Measurements from ENCODE around the gene RBM39.
"Not testable (repeated sequence)": the region's sequence is repeated elsewhere in the genome, so short reads cannot be mapped to it uniquely, and the experiment has no call there.

Gene RBM39

DNA sequence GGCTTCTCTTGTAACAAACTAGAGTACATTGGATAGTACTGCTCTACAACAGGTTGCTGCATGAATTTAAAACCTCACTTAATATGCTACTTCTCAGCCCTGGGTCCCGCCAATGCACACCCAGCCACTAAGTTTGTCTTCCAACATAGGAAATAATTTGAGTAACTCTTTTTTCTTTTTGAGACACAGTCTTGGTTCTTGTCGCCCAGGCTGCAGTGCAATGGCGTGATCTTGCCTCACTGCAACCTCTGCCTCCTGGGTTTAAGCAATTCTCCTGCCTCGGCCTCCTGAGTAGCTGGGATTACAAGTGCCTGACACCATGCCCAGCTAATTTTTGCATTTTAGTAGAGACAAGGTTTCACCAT, 18.8 kb downstream of the RBM39 start:
- H3K27me3 Mint-ChIP-seq, DNase-seq, H3K4me3 Mint-ChIP-seq, H3K9me3 Mint-ChIP-seq: not testable (repeated sequence)
- ATAC-seq: peak; percentile 33
- Mint-ChIP-seq H3K4me1 (peaks cover 58% of the 10 kb centered on the region), H3K27ac (peak overlapping the region in 1 of 2 donors; percentile 65)

GRCh38 chr20:35721621-35722020, 20.4 kb downstream of the RBM39 start:
- no peak for ATAC-seq
- Mint-ChIP-seq H3K27ac (no peak overlapping the region), H3K9me3 (no peaks in the 10 kb centered on the region), H3K4me3 (no peak overlapping the region), H3K4me1 (peaks cover 59% of the 10 kb centered on the region), H3K27me3 (no peaks in the 10 kb centered on the region)
- no peak for DNase-seq

DNA sequence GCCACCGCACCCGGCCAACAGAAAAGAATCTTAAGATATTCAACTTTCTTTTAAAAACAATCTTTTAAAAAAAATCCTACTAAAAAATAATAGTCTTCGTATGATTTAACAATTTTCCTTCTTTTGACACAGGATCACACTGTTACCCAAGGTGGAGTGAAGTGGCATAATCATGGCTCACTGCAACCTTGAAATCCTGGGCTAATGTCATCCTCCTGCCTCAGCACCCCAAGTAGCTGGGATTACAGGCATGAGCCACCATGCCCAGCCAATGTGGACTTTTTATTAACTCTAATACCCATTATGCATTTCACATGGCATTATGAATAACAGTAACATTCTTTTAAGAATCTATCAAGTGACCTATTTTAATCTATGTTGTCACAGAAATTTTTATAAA, 20.8 kb downstream of the RBM39 start:
- DNase-seq (no peak), ATAC-seq (no peak)
- Mint-ChIP-seq H3K9me3 (no peaks in the 10 kb centered on the region), H3K4me1 (peaks cover 57% of the 10 kb centered on the region), H3K27me3 (no peaks in the 10 kb centered on the region), H3K4me3 (no peak overlapping the region), H3K27ac (no peak overlapping the region)

DNA sequence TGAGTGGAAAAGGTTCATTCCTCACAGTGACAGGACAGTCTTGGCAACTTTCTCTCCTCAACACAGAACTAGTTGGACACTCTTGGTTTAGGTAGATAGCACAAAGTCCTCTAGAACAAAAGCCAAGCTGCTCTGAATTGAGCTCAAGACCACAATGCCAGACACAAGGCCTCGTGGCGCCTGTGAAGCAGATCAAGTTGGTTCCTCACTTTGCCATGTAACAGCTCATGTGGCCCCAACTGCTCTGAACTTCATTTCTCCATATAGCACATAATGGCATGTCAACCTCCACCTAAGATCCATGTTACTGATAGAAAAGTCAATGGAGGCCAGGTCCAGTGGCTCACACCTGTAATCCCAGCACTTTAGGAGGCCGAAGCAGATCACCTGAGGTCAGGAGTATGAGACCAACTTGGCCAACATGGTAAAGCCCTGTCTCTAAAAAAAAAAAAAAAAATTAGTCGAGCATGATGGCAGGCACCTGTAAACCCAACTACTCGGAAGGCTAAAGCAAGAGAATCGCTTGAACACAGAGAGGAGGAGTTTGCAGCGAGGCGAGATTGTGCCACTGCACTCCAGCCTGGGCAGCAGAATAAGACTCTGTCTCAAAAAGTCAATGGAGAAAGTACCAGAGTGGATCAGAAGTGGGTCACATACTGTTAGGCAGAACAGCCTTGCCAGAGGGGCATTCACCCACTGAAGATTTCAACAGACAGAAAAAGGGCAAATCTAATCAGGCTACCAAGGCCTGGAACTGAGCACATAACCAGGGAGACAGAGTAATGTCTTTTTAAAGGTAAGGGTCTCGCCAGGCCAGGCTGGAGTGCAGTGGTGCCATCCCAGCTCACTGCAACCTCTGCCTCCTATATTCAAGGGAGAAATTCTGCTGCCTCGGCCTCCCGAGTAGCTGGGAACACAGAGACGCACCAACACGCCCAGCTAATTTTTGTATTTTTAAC, 21.6 kb downstream of the RBM39 start:
- Mint-ChIP-seq H3K27ac (peak overlapping the region in 1 of 2 donors; percentile 42), H3K4me3 (no peak overlapping the region), H3K4me1 (peaks cover 60% of the 10 kb centered on the region), H3K9me3 (no peaks in the 10 kb centered on the region), H3K27me3 (no peaks in the 10 kb centered on the region)
- DNase-seq (no peak), ATAC-seq (no peak)

- Mint-ChIP-seq H3K27ac (no peak overlapping the region), H3K27me3 (no peaks in the 10 kb centered on the region), H3K4me3 (no peak overlapping the region), H3K9me3 (no peaks in the 10 kb centered on the region), H3K4me1 (peaks cover 61% of the 10 kb centered on the region)
- no peak for DNase-seq
- no peak for ATAC-seq
Measured at GRCh38 chr20:35719717-35720116, 22.3 kb downstream of the RBM39 start.

DNA sequence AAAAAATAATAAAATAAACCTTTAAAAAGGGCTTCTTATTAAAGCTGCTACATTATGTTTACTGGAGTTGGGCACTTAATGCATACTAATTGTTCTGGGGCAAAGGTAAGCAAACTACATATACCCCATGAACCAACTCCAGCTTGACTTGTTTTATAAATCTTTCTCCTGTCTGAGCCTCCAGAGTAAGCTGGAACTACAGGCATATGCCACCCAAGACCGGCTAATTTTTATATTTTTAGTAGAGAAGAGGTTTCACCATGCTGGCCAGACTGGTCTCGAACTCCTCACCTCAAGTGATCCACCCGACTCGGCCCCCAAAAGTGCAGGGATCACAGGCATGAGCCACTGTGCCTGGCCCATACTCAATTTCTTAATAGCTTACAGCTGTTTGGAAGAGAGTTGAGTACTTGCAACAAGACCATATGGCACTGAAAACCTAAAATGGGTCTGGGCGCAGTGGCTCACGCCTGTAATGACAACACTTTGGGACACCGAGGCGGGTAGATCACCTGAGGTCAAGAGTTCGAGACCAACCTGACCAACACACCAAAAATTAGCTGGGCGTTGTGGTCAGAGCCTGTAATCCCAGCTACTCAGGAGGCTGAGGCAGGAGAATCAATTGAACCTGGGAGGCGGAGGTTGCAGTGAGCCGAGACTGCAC, 23.0 kb downstream of the RBM39 start:
- H3K4me3 Mint-ChIP-seq: no peak overlapping the region
- DNase-seq: no peak
- H3K27ac Mint-ChIP-seq: peak overlapping the region in 1 of 2 donors; percentile 54
- ATAC-seq: no peak
- H3K9me3 Mint-ChIP-seq: no peaks in the 10 kb centered on the region
- no peaks in the 10 kb centered on the region for H3K27me3 Mint-ChIP-seq
- H3K4me1 Mint-ChIP-seq: peaks cover 63% of the 10 kb centered on the region

GRCh38 chr20:35718321-35718720, 23.7 kb downstream of the RBM39 start:
- H3K4me3 Mint-ChIP-seq, ATAC-seq, H3K27me3 Mint-ChIP-seq, H3K9me3 Mint-ChIP-seq, DNase-seq: not testable (repeated sequence)
- Mint-ChIP-seq H3K4me1 (peaks cover 67% of the 10 kb centered on the region), H3K27ac (peak overlapping the region in 1 of 2 donors; percentile 19)

GRCh38 chr20:35716330-35716729, 25.7 kb downstream of the RBM39 start:
- no peak overlapping the region for H3K27ac Mint-ChIP-seq
- H3K4me3 Mint-ChIP-seq: no peak overlapping the region
- ATAC-seq (no peak), DNase-seq (no peak)
- H3K4me1 Mint-ChIP-seq: peaks cover 64% of the 10 kb centered on the region
- no peaks in the 10 kb centered on the region for H3K9me3 Mint-ChIP-seq
- H3K27me3 Mint-ChIP-seq: no peaks in the 10 kb centered on the region

DNA sequence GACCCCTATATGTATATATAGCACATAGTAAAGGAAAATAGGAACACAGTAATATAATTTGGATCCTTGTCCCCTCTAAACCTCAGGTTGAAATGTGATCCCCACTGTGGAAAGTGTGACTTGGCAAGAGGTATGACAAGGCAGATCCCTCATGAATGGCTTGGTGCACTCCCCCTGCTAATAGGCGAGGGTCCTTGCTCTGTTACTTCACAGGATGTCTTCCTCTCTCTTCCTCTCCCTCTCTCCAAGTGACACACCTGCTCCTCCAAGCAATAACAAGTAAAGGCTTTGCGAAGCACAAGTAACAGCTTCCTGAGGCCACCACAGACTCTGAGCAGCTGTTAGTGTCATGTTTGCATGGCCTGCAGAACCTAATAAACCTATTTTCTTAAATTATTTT, 26.4 kb downstream of the RBM39 start:
- DNase-seq: no peak
- ATAC-seq: no peak
- H3K4me1 Mint-ChIP-seq: peaks cover 66% of the 10 kb centered on the region
- H3K27ac Mint-ChIP-seq: peak overlapping the region in 1 of 2 donors; percentile 11
- H3K27me3 Mint-ChIP-seq: no peaks in the 10 kb centered on the region
- no peaks in the 10 kb centered on the region for H3K9me3 Mint-ChIP-seq
- no peak overlapping the region for H3K4me3 Mint-ChIP-seq

- Mint-ChIP-seq H3K4me3 (peak overlapping the region in 1 of 2 donors; percentile 14), H3K9me3 (no peaks in the 10 kb centered on the region), H3K27ac (no peak overlapping the region), H3K27me3 (no peaks in the 10 kb centered on the region), H3K4me1 (peaks cover 68% of the 10 kb centered on the region)
- no peak for ATAC-seq
- DNase-seq: no peak
Measured at GRCh38 chr20:35714127-35714526, 27.9 kb downstream of the RBM39 start.

GRCh38 chr20:35713120-35713519, 28.9 kb downstream of the RBM39 start:
- DNase-seq, ATAC-seq, H3K27me3 Mint-ChIP-seq, H3K9me3 Mint-ChIP-seq: not testable (repeated sequence)
- H3K4me1 Mint-ChIP-seq: peaks cover 69% of the 10 kb centered on the region
- peak overlapping the region; percentile 1 to 50 for H3K4me3 Mint-ChIP-seq
- peak overlapping the region; percentile 13 to 59 for H3K27ac Mint-ChIP-seq

DNA sequence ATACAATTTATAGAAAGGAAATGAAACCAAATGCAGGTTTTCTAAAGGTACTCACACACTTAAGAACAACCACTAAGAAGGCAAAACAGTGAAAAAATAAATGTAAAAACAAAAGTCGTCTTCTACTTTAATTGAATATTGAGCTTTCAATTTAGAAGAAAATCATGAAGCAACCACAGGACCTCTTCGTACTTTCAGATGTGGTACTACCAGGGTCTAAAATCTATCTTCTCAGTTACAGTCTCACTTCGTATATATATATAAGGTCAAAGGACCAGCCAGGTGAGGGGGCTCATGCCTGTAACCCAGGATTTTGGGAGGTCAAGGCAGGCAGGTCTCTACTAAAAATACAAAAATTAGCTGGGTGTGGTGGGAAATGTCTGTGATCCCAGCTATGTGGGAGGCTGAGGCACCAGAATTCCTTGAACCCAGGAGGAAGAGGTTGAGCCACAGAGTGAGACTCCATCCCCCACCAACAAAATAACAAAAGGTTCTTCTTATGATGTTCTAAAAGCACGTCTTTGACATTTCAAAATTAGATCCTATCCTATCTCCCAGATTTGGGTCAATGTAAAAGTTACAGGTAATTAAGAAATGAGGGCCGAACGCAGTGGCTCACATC, 30.4 kb downstream of the RBM39 start:
- ATAC-seq (peak; percentile 94), DNase-seq (no peak)
- Mint-ChIP-seq H3K4me1 (peaks cover 66% of the 10 kb centered on the region), H3K9me3 (no peaks in the 10 kb centered on the region), H3K27me3 (no peaks in the 10 kb centered on the region), H3K4me3 (peak overlapping the region; percentile 33 to 51), H3K27ac (peak overlapping the region; percentile 80 to 82)

- H3K9me3 Mint-ChIP-seq: no peaks in the 10 kb centered on the region
- peak overlapping the region; percentile 42 to 82 for H3K27ac Mint-ChIP-seq
- ATAC-seq (no peak), DNase-seq (no peak)
- peak overlapping the region; percentile 33 to 51 for H3K4me3 Mint-ChIP-seq
- H3K4me1 Mint-ChIP-seq: peaks cover 61% of the 10 kb centered on the region
- no peaks in the 10 kb centered on the region for H3K27me3 Mint-ChIP-seq
Measured at GRCh38 chr20:35710884-35711587, 31.0 kb downstream of the RBM39 start.

DNA sequence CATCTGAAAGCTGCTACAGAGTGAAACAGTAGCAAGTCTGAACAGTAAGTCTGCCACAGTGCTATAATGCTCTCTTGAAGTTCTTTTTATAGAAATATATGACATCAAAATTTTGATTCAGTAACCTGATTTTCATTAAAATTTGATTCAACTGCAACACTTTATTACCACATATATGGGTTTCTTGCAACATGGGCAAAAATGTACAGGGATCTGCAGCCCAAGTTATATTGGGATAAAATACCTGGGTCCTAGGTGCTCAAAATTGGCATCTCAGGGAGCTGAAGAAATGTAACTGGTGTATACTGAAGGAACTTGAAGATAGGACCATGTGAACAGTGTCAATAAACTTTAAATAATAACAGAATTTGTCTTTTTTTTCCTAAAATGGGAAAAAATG, 32.0 kb downstream of the RBM39 start:
- H3K27ac Mint-ChIP-seq: no peak overlapping the region

GRCh38 chr20:35709259-35709658, 32.8 kb downstream of the RBM39 start:
- H3K4me1 Mint-ChIP-seq: peaks cover 46% of the 10 kb centered on the region
- no peak for ATAC-seq

More for the DNA sequence above, 32.0 kb downstream of the RBM39 start:
- no peak for DNase-seq
- Mint-ChIP-seq H3K4me1 (peaks cover 51% of the 10 kb centered on the region), H3K4me3 (no peak overlapping the region), H3K27me3 (no peaks in the 10 kb centered on the region), H3K9me3 (no peaks in the 10 kb centered on the region)
- no peak for ATAC-seq

More at GRCh38 chr20:35709259-35709658, 32.8 kb downstream of the RBM39 start:
- Mint-ChIP-seq H3K27me3 (no peaks in the 10 kb centered on the region), H3K9me3 (no peaks in the 10 kb centered on the region), H3K4me3 (no peak overlapping the region), H3K27ac (no peak overlapping the region)
- no peak for DNase-seq
